Epithelial cell of proximal tubule (primary cell): ENCODE data around the gene DPP10. TPM values are rescaled to one million over a fixed set of nuclear protein-coding genes. Genes with fewer than 3 reads are reported as not detected.

Source experiments
- DNase-seq: peaks from one replicate; pipeline ENCODE4 v3.0.0-alpha.2; 2011; ENCODE audit warnings: low read depth
- H3K4me3 ChIP-seq: 2 replicates; pipeline ENCODE4 v1.5.1; 2011; ENCODE audit warnings: low read depth, mild to moderate bottlenecking, low read length
- total RNA-seq: library from RNA; depleted of rRNA; stranded (reverse); fragments of >200 nt; gene quantifications from 2 replicates; pipeline ENCODE4 v1.2.3, GENCODE V29; 2015
- TF ChIP-seq, protein P1 (sequence below): conservative IDR thresholded peaks from 2 replicates; pipeline ENCODE4 v1.5.1; 2012; ENCODE audit warnings: low read depth, mild to moderate bottlenecking, low read length

Gene DPP10
- total RNA-seq, 1 donor from 2014 or later = 0.06 TPM

DNA sequence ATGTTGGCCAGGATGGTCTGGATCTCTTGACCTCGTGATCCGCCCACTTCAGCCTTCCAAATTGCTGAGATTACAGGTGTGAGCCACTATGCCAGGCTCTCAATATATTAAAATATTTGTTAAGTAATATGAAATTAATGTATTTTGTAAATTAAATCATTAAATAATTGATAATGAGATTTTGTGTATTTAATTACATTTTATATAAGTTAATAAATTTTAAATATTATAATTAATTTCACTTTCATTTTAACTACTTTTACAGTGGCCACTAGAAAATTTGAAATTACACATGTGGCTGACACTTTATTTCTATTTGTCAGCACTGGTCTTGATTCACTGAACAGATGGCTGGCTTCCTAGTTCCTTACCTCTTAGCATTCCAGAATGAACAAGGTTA, 102.6 kb downstream of the DPP10 start:
- TF ChIP-seq, protein P1, sequence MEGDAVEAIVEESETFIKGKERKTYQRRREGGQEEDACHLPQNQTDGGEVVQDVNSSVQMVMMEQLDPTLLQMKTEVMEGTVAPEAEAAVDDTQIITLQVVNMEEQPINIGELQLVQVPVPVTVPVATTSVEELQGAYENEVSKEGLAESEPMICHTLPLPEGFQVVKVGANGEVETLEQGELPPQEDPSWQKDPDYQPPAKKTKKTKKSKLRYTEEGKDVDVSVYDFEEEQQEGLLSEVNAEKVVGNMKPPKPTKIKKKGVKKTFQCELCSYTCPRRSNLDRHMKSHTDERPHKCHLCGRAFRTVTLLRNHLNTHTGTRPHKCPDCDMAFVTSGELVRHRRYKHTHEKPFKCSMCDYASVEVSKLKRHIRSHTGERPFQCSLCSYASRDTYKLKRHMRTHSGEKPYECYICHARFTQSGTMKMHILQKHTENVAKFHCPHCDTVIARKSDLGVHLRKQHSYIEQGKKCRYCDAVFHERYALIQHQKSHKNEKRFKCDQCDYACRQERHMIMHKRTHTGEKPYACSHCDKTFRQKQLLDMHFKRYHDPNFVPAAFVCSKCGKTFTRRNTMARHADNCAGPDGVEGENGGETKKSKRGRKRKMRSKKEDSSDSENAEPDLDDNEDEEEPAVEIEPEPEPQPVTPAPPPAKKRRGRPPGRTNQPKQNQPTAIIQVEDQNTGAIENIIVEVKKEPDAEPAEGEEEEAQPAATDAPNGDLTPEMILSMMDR = no peak
- DNase-seq = no peak
- H3K4me3 ChIP-seq = no peak overlapping the region

- DNase-seq = no peak
- TF ChIP-seq, protein P1 = no peak
- no peak overlapping the region for H3K4me3 ChIP-seq
Measured at GRCh38 chr2:114546531-114546930, 104.1 kb downstream of the DPP10 start.

GRCh38 chr2:114548151-114548550, 105.7 kb downstream of the DPP10 start:
- H3K4me3 ChIP-seq = no peak overlapping the region
- TF ChIP-seq, protein P1 = no peak
- no peak for DNase-seq

GRCh38 chr2:114550364-114550763, 107.9 kb downstream of the DPP10 start:
- DNase-seq = no peak
- no peak overlapping the region for H3K4me3 ChIP-seq
- TF ChIP-seq, protein P1 = no peak

DNA sequence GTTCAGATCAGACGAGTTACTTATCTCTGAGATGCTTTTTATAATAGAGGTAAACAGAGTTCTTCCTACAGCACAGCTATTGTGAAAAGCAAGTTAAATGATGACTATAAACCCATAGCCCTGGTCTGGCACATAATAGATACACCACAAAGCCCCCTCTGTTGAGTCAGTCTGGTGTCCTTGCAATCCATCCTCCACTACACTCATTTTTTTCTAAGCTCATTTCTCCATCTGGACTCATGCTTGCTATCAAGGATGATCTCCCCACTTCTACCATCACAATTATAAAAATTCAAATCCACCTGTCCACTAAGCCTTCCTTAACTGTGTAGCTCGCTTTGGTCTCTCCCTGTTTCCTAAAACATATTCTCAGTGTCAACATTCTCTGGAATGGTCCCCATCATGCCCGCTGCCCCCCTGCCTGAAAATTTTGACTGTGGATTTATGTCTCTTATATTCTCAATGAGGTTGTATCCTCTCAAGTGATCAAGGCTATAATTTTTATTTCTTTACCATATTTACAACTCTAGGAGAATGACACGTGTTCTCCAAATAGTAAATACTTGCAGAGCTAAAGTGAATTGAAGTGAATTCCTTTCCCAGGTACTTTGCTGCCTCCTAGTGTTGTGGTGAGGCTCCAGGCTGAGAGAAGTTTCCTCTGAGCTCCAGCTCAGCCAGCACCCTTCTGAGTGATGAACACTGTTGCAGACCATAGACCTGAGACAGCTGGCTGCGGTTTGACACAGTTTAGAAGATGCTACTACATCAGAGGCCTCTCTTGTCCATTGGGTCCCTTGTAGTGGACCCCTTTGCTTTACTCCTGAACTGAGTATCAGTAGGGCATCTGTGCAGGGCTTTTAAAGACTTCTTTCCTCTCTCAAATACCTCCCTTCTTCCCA, 108.7 kb downstream of the DPP10 start:
- TF ChIP-seq, protein P1 = peak; percentile 88
- DNase-seq = peak; percentile 20
- no peak overlapping the region for H3K4me3 ChIP-seq

GRCh38 chr2:114553027-114553426, 110.6 kb downstream of the DPP10 start:
- no peak overlapping the region for H3K4me3 ChIP-seq
- DNase-seq = no peak
- TF ChIP-seq, protein P1 = no peak

DNA sequence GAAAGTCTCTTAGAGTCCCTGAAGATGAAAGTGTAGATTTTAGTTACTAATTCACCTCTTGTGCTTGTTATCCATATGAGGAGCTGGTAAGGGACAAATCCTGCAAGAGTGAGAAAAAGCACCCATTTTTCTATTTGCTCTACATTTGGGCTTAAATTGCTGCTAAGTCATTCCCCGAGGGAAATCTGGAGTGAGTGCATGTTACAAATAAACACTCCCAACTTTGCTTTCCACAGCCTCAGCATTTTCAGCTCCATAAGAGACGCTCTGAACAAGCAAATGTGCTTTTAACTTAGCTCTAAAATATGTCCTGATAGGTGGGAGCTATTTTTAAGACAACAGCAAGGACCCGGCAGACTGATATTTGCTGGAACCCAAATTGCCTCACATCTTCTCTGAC, 126.7 kb downstream of the DPP10 start:
- DNase-seq = no peak
- H3K4me3 ChIP-seq = no peak overlapping the region
- TF ChIP-seq, protein P1 = no peak
